DND-41 (cell line): ENCODE measurements around the gene SSTR4.

ENCODE experiments used
- ATAC-seq: fragments of 200-7000 bp; cut with Tn5 transposase; 3 replicates; pipeline ENCODE4 v1.9.1; 2021; ENCODE audit warnings: low read depth; ENCODE audit not compliant: insufficient read depth
- DNase-seq: peaks from one replicate; pipeline ENCODE4 v3.0.0-alpha.2; 2020
- H2AFZ ChIP-seq: 2 replicates; pipeline ENCODE4 v1.6.0; 2012; ENCODE audit warnings: low read depth, low read length
- H3K27ac ChIP-seq: 2 replicates; pipeline ENCODE4 v1.5.1; 2012; ENCODE audit warnings: low read length, inconsistent platforms
- H3K27me3 ChIP-seq: fragments of 200-600 bp; sonication (generic); 2 replicates; pipeline ENCODE4 v1.6.0; 2012; ENCODE audit warnings: low read length, mild to moderate bottlenecking, inconsistent platforms; ENCODE audit not compliant: insufficient read depth, poor library complexity
- H3K36me3 ChIP-seq: 2 replicates; pipeline ENCODE4 v1.5.1; 2012; ENCODE audit warnings: low read length, inconsistent platforms; ENCODE audit not compliant: insufficient read depth
- H3K4me1 ChIP-seq: 2 replicates; pipeline ENCODE4 v1.5.1; 2012; ENCODE audit warnings: mild to moderate bottlenecking, low read length; ENCODE audit not compliant: insufficient read depth
- H3K4me2 ChIP-seq: 2 replicates; pipeline ENCODE4 v1.6.0; 2012; ENCODE audit warnings: mild to moderate bottlenecking, moderate library complexity, low read length, inconsistent platforms; ENCODE audit not compliant: insufficient read depth
- H3K4me3 ChIP-seq, 2 experiments: fragments of 200-600 bp in 1 of 2; shearing (Covaris generic) in 1 of 2; 2 replicates each; pipeline ENCODE4 v1.5.1; 2012 to 2016; ENCODE audit warnings: inconsistent platforms in 2 of 2, low read length in 2 of 2, mild to moderate bottlenecking in 2 of 2, low read depth in 1 of 2, moderate library complexity in 1 of 2
- H3K79me2 ChIP-seq: 2 replicates; pipeline ENCODE4 v1.6.0; 2012; ENCODE audit warnings: low read length, inconsistent platforms; ENCODE audit not compliant: insufficient read depth
- H3K9ac ChIP-seq: 2 replicates; pipeline ENCODE4 v1.6.0; 2012; ENCODE audit warnings: low read depth, mild to moderate bottlenecking, inconsistent platforms, low read length, moderate library complexity
- H3K9me3 ChIP-seq: 2 replicates; pipeline ENCODE4 v1.5.1; 2012; ENCODE audit warnings: low read length, moderate library complexity, mild to moderate bottlenecking, inconsistent platforms; ENCODE audit not compliant: insufficient read depth, severe bottlenecking
- H4K20me1 ChIP-seq: 2 replicates; pipeline ENCODE4 v1.6.0; 2012; ENCODE audit warnings: low read length; ENCODE audit not compliant: insufficient read depth
- EZH2 ChIP-seq: IDR thresholded peaks from 3 replicates; pipeline ENCODE4 v1.6.1; 2012; ENCODE audit warnings: borderline replicate concordance, low read depth, mild to moderate bottlenecking, moderate library complexity, low read length, inconsistent platforms; ENCODE audit not compliant: severe bottlenecking
- TF ChIP-seq, protein P1 (sequence below): IDR thresholded peaks from 2 replicates; pipeline ENCODE4 v1.5.1; 2012; ENCODE audit warnings: borderline replicate concordance, low read length, moderate library complexity, mild to moderate bottlenecking; ENCODE audit not compliant: poor library complexity, severe bottlenecking; ENCODE audit errors: extremely low read depth

The SSTR4 gene

DNA sequence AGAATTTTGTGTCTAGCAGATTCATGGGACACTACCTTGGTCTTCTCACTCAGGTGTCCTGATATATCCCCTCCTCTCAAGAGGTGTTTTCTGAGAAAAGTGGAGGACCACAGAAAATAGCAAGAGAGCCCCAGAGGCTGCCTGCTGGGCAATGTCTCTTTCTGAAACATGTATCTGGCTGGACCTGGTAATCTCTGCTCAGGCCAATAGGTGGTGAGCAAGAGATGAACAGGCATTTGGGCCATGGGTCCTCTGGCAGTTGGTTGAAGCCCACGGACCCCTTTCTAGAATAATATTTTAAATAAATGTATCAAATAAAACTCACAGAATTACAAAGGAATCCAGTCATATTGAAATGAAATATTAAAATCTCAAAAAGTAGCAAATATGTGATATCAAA, 23.1 kb downstream of the SSTR4 start:
- no peak for DNase-seq
- Histone ChIP-seq H3K9me3 (no peaks in the 10 kb centered on the region), H3K79me2 (no peaks in the 10 kb centered on the region), H2AFZ (no peak overlapping the region), H3K4me2 (no peak overlapping the region), H3K9ac (no peak overlapping the region), H3K36me3 (no peaks in the 10 kb centered on the region), H4K20me1 (no peaks in the 10 kb centered on the region), H3K4me3 (no peak overlapping the region), H3K27me3 (no peaks in the 10 kb centered on the region), H3K27ac (no peak overlapping the region), H3K4me1 (peaks cover 27% of the 10 kb centered on the region)
- ATAC-seq: no peak
- TF ChIP-seq EZH2: no peak
- TF ChIP-seq, protein P1, sequence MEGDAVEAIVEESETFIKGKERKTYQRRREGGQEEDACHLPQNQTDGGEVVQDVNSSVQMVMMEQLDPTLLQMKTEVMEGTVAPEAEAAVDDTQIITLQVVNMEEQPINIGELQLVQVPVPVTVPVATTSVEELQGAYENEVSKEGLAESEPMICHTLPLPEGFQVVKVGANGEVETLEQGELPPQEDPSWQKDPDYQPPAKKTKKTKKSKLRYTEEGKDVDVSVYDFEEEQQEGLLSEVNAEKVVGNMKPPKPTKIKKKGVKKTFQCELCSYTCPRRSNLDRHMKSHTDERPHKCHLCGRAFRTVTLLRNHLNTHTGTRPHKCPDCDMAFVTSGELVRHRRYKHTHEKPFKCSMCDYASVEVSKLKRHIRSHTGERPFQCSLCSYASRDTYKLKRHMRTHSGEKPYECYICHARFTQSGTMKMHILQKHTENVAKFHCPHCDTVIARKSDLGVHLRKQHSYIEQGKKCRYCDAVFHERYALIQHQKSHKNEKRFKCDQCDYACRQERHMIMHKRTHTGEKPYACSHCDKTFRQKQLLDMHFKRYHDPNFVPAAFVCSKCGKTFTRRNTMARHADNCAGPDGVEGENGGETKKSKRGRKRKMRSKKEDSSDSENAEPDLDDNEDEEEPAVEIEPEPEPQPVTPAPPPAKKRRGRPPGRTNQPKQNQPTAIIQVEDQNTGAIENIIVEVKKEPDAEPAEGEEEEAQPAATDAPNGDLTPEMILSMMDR: peak; percentile 19

DNA sequence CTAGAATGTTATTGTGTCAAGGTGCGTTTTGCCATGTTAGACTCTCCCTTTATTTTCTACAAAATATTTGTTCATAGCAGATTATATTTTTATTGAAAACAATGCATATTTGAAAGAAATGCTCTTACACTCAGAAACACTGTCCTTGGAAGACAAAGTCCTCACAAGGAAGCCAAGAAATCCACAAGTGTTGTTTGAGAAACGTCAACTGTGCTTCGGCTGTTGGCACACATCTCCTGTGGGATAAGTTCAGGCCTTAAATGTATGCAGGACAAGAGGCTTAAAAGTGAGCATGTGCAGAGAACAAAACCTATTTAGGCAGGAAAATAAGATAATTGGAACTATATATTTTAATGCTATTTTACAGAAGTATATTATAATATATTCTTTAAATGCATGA, 23.9 kb downstream of the SSTR4 start:
- no peaks in the 10 kb centered on the region for H4K20me1 ChIP-seq
- H3K9ac ChIP-seq: no peak overlapping the region
- H3K27ac ChIP-seq: no peak overlapping the region
- no peaks in the 10 kb centered on the region for H3K9me3 ChIP-seq
- peaks cover 30% of the 10 kb centered on the region for H3K4me1 ChIP-seq
- H3K4me3 ChIP-seq: no peak overlapping the region
- no peak overlapping the region for H2AFZ ChIP-seq
- DNase-seq (no peak), ATAC-seq (no peak)
- H3K36me3 ChIP-seq: no peaks in the 10 kb centered on the region
- H3K79me2 ChIP-seq: no peaks in the 10 kb centered on the region
- H3K4me2 ChIP-seq: no peak overlapping the region
- H3K27me3 ChIP-seq: no peaks in the 10 kb centered on the region
- TF ChIP-seq EZH2: no peak
- TF ChIP-seq, protein P1: no peak

DNA sequence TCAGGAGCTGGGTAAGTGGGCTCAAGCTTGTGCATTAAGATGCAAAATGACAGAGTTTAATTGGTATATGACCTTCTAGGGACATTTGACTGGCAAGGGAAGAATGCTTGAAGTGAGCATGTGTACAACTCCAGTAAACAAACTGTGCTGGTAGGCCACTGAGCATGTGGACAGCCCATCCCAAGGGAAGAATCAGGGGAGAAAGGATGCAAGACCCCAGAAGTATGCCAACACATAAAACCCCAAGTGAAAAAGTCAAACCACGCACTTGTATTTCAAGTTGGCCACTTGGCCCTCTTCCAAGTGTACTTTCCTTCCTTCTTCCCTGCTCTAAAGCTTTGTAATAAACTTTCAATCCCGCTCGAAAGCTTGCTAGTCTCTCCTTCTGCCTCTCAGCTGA, 24.7 kb downstream of the SSTR4 start:
- Histone ChIP-seq H3K4me2 (no peak overlapping the region), H3K79me2 (no peaks in the 10 kb centered on the region), H3K9me3 (no peaks in the 10 kb centered on the region), H3K27me3 (no peaks in the 10 kb centered on the region), H3K4me1 (peaks cover 30% of the 10 kb centered on the region), H4K20me1 (no peaks in the 10 kb centered on the region), H3K4me3 (no peak overlapping the region), H2AFZ (no peak overlapping the region), H3K9ac (no peak overlapping the region), H3K36me3 (no peaks in the 10 kb centered on the region), H3K27ac (peak overlapping the region; percentile 30; the same call in 1 of the 2 replicates)
- TF ChIP-seq, protein P1: no peak
- TF ChIP-seq EZH2: no peak
- DNase-seq (no peak), ATAC-seq (no peak; the same call in 2 of the 3 replicates)

DNA sequence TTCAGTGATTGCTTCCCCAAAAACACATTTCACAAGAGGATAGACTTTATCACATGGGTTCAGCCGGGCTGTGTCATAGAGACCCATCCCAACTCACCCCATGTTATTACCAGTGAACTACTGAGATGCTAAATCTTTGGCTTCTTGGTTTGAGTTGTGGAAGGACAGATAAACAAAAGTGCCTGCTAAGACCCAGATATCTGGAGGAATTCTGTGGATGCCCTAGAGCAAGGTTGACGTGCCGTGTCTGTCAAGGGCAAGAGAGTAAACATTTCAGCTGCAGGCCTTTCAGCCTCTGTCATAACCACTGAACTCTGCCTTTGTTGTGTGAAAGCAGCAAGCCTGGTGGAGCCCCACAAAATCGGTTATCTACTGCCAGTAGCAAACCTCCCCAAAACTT, 25.5 kb downstream of the SSTR4 start:
- Histone ChIP-seq H3K4me2 (no peak overlapping the region), H3K27me3 (no peaks in the 10 kb centered on the region), H3K9me3 (no peaks in the 10 kb centered on the region), H3K4me3 (no peak overlapping the region), H3K79me2 (no peaks in the 10 kb centered on the region), H3K9ac (no peak overlapping the region), H3K27ac (0 out of 2 replicates have a peak overlapping the region, but pooled peaks have one; percentile 3), H3K4me1 (peaks cover 30% of the 10 kb centered on the region), H4K20me1 (no peaks in the 10 kb centered on the region), H2AFZ (0 out of 2 replicates have a peak overlapping the region, but pooled peaks have one; percentile 21), H3K36me3 (no peaks in the 10 kb centered on the region)
- DNase-seq: no peak
- ATAC-seq: peak; percentile 57
- TF ChIP-seq, protein P1: no peak
- no peak for TF ChIP-seq EZH2
